ENCODE measurements around the gene TRIM44.

DNA sequence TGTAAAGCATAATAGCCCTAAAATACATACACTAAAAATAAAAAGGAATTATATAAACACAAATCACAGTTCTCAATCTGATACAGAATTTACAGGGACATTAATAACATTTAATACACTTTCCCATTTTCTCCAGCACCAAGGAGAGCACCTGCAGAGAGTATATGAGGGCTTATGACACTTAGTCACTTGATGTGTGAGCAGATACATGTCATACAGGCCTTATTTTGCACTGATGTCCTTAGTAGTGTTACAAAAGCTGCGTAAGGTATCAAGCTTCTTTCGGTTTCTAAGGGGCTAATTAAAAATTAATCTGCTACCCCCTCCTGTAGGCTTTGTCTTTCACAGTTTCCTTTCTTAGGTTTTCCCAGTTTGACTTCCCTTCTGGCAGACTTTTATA lies 61.3 kb downstream of the TRIM44 start:
- TF ChIP-seq EZH2 (IDR thresholded peaks at IDR 0.05; ENCODE audit: low read length) = no peak
- TF ChIP-seq, protein P1, sequence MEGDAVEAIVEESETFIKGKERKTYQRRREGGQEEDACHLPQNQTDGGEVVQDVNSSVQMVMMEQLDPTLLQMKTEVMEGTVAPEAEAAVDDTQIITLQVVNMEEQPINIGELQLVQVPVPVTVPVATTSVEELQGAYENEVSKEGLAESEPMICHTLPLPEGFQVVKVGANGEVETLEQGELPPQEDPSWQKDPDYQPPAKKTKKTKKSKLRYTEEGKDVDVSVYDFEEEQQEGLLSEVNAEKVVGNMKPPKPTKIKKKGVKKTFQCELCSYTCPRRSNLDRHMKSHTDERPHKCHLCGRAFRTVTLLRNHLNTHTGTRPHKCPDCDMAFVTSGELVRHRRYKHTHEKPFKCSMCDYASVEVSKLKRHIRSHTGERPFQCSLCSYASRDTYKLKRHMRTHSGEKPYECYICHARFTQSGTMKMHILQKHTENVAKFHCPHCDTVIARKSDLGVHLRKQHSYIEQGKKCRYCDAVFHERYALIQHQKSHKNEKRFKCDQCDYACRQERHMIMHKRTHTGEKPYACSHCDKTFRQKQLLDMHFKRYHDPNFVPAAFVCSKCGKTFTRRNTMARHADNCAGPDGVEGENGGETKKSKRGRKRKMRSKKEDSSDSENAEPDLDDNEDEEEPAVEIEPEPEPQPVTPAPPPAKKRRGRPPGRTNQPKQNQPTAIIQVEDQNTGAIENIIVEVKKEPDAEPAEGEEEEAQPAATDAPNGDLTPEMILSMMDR (optimal IDR thresholded peaks at IDR 0.05 in 1 of 3, IDR thresholded peaks at IDR 0.05 in 1 of 3, conservative IDR thresholded peaks at IDR 0.05 in 1 of 3; ENCODE audit: extremely low read depth in 1 of 3, insufficient read depth in 2 of 3, low read length in 3 of 3) = no peak
